HG03280 (cell line): ENCODE measurements around the gene CHST11.

Source experiments
- ATAC-seq: cut with Tn5 transposase; IDR thresholded peaks from one replicate; pipeline ENCODE4 v1.9.1; 2021; ENCODE audit warnings: mild to moderate bottlenecking, moderate library complexity; ENCODE audit not compliant: unreplicated experiment

CHST11 gene

DNA sequence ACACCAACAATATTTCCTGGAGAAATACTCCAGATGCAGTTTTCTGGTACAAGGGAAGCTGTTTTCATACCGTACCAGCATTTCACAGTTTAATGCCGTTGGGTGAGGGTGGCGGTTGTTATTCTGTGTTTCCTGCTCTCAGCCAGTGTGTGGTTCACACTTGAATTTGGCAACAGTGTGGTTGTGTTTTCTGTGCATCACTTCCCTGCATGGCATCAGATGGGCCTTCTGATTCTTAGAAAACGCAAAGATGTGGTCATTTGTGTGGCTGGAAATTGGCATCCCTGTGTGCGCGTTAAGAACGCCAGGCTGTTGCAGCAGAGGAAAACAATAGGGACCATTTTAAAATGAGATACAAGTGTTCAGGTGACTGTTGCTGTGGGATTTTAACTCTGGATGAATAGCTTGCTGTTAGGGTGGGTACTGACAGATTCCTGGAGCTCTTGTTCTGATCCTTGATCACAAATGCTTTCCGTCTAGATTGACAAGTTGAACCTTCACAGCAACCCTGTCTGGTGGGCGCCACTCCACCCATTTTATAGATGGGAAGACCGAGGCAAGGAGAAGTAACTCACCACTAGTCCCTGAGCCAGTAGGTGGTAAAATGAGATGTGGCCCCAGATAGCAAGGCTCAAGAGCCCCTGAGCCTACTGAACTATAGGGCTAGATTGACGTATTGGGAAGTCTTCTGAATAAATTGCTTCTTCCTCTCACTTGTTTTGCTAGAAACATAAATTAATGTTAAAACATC, 231.2 kb downstream of the CHST11 start:
- ATAC-seq, result no peak

DNA sequence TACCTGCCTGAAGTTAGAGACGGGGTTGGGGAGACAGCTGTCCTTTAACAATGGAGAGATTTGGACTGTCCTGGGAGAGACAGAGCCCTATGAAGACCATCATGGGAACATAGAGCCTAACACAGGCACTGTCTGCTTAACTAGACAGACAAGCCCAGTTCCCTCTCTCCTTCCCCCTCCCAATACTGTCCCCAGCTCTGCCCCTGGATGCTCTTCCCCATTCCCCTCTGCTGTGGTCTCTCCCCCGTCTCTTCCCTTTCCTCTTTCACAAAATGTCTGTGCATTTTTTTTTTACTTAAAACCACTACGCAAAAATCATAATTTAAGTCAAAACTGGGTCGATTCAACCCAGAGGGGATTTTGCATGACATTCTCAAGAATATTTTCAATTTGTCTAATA, 232.9 kb downstream of the CHST11 start:
- no peak for ATAC-seq

DNA sequence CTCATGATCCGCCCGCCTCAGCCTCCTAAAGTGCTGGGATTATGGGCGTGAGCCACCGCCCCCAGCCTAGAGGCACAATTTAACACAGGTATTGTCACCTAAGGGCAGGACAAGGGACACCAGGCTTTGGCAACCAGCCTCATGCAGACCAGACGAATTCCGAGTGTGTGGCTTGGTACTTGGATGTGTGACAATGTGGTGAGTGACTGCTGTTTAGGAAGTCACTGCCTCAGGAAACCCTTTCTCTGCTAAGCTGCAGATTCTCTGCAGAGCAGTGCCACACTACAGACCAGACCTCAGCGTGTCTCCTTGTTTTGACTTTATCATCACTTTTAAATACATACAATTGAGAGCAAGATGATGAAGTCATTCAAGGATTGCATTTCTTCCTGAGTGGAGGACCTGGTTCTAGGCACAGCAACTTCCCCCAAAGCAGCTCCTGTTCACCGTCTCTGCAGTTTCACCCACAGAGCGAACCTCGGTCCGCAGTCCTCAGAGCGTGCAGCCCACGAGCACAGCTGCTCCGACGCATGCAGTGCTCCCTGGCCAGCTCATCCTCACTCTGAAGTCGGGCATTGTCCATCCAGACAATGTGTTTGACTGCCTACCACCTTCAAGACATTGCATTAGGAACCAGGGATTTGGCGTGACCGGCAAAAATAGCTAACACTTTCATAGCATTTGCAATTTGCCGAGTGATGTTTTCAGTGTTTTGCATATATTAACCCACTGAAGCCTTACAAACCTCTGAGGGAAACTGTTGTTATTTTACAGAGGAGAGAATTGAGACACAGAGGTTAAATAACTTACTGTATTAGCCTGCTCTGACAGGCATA, 235.2 kb downstream of the CHST11 start:
- ATAC-seq, result no peak

DNA sequence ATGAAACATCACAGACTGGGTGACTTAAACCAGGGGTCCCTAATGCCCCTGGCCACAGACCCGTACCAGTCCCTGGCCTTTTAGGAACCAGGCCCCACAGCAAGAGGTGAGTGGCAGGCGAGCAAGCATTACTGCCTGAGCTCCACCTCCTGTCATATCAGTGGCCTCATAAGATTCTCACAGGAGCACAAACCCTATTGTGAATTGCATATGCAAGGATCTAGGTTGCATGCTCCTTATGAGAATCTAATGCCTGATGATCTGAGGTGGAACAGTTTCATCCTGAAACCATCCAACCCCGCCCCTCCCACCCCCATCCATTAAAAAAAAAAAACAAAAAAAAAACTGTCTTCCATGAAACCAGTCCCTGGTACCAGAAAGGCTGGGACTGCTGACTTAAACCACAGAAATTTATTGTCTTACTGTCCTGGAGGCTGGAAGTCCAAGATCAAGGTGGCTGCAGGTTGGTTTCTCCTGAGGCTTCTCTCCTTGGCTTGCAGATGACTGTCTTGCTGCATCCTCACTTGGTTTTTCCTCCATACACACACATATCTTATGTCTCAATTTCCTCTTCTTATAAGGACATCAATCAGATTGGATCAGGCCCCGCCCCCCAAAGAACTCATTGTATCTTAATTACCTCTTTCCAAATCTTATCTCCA, 235.9 kb downstream of the CHST11 start:
- no peak for ATAC-seq

DNA sequence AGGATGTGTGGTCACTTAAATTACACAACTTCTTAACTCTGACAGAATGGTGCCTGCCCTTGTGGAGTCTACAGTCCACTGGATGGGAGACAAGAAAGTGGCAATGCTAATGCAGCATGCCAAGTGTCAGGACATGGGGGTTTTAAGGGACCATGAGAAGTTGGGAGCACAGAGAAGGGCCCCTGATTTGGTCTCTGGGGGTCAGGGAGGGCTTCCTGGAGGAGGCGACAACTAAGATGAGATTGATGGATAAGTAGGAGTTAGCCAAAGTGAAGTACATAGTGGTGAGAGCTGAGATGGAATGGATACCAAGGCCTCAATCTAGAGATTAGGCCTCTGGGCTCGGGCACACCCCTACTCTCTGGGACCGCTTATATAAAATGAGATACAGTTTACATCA, 236.7 kb downstream of the CHST11 start:
- ATAC-seq, result no peak

DNA sequence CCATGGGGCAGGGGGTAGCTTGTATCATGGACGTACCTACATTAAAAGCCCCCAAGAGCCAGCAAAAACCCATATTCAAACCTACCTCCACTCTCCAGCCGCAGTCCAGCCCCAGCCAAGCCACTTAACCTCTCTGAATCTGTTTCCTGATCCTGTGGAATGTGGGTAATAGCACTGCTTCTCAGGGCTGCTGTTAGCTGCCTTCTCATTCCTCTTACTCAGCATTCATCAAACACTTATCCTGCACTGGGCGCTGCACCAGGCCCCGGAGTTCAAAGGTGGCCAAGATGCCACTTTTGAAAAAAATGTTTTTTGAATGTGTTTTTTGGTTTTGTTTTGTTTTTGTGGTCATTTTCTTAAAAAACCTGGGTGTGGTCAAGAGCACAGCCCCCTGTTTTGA, 237.4 kb downstream of the CHST11 start:
- no peak for ATAC-seq

DNA sequence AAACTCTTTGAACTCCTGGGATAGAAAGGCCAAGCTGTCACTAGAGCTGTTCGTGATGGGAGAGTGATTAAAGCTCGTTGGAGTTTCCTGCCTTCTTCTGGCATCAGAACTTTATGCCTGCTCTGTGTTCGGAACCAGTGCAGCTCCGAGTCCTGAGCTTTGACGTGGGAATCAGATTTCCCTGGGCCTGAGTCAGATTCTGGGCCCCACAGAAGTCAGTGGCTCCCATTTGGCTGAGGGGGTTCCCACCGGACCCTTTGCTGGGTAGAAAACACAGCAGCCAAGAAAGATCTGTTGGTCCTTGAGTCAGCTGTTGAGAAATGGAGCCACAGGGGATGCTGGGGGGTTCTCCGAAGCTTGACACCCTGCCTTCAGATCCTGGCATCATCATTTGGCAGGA, 238.0 kb downstream of the CHST11 start:
- no peak for ATAC-seq

DNA sequence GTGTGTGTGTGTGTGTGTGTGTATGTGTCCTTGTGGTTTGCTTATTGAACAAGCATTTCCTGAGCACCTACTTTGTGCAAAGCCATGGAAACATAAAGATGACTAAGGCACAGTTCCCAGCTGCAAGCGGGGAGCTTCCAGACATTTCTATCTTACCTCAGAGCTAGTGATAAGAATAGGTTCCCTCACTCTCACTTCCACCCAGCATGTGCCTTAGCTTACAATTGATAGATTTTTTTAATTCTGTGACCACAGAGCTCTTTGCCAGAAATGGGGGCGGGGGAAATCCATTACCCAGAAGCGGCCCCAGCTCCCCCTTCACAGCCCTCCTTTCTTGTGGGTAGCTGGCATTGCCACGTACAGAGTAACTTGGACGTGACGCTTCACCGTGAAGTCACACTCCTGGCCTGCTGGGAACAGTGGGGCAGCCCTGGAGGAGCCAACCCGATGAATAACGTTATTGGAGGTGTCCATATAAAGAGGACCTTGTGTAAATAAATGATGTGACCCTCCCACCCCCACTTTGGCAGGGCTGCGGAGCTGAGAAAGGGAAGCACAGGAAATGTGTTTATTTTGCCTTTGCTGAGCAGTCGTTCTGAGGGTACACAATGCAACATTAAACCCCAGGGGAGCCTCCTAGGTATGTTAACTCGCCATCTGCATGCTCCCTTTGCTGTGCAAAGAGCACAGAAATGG, 238.9 kb downstream of the CHST11 start:
- no peak for ATAC-seq

DNA sequence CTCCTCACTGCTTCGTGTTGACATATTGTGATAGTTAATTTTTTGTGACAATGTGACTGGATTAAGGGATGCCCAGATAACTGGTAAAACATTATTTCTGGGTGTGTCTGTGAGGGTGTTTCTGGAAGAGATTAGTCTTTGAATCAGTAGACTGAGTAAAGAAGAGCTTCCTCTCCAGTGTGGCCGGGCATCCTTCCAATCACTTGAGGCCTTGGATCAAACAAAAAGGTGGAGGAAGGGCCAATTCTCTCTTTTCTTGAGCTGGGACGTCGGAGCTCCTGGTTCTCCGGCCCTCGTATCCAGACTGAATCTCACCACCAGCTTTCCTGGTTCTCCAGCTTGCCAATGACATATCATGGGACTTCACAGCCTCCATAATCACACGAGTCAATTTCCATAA, 240.4 kb downstream of the CHST11 start:
- no peak for ATAC-seq

DNA sequence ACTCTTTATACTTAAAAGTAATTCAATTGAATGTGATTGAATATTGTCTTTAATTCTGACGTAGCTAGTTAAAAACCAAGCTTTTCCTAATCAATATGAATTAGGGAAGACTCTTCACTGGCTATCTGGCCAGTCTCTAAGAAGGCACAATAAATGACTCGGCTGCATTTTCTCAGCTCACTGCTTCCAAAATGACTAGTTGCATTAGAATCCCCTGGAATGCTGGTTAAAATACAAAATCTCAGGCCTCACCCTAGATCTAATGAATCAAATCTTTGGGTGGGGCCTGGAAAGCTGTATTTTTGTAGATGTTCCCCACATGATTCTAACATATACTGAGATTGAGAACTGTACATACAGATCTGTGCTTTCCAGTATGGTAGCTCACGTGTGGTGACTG, 242.1 kb downstream of the CHST11 start:
- no peak for ATAC-seq

DNA sequence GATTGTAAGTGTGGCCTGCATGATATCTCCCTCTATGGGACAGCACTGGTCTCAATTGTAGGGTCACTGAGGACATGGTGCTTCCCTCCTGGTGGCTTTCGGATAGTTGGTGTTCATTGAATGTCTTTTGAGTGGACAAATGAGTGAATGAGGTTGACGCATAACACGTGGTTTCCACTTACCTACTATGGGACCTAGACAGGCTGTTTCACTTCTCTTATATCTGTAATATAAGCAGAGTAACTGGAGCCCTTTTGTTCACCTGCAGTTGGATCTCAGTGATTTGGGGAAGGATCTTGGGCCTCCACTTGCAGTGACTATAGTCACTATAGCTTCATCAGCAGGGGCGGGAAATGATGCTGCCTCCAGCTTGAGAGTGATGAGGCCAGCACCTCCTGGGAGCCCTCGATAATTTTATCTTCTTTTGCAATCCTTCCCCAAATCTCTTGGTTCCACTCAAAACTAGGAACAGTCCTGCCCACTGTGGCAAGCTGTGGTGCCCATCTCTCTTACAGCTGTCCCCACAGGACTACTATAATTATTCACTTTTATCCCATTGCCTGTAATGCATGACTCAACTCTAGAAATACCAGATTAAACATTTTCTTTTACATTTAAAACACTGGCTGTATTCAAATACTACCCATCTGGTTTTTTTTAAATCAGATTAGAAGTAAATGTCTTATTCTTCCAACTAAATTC, 242.9 kb downstream of the CHST11 start:
- ATAC-seq, result no peak

DNA sequence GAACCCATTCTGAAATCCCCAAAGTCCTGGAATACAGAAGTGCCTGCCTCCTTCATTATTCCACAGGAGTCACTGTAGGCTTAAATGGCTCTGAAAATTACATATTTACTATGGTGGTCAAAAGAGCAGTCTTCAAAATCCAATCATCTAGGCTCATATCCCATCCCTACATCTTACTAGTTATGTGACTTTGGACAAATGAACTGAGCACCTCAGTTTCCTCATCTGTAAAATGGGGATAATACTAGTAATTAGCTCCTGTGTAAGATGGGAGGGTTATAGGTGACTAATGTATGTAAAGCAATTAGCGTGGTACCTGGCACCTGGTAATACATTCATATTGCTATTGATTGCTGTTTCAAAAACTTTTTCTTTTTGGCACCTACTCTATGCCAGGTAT, 243.6 kb downstream of the CHST11 start:
- no peak for ATAC-seq

DNA sequence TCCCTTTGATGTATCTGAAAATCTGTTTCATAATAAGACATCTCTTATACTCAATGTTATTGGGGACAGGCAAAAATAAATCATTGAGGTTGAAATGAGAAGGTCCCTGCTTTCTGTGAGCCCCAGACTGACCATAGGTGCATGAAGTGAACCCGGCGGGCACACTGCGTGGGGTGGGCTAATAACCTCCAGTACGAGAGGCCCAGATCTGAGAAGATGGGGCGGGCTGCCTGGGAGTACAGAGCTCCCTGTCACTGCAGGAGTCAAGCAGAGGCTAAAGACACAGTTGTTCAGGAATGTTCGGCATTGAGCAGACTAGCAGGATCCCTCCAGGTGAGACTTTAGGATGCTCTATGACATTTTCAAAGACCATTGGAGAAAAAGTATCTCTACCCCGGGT, 244.6 kb downstream of the CHST11 start:
- no peak for ATAC-seq

DNA sequence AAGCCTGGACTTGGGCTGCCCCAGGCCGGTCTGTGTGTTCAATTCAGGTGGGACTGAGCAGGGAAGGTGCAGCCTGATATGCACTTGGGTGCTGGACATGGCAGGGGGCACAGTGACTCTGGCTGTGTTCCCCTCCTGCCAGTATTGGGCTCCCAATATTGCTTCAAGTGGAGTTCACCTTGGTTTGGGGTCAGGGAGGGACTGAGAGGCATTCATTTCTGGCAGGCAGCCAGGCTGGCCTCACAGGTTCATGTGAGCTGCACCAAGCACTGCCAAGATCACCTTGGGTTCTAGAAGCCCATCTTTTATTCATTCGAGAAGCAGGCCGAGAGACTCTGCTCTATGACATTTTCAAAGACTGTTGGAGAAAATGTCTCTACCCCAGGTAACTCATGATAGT, 245.0 kb downstream of the CHST11 start:
- no peak for ATAC-seq

DNA sequence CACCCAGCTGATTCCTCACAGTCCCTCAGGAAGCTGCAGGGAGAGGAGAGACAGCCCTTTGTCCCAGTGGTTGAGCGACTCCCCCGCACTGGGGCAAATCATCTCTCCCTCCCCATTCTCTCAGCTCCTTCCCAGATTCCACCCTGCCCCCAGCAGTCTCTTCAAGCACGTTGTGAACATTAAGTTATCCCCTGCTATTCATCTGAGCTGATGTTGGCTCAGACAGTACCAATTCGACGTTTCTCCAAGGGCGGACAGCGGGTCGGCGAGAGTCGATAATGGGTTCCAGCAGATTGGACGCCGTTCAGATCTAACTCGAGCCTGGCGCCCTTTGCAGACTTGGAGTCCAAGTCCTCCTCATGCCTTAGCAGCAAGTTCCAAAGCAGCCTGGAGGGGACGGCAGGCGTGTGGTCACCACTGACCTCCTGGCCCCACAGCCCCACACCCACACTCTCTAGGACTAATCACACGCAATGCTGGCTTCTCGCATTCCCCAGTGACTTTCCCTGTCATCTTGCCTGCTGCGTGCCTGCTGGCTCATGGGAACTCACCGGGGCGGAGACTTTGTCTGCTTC, 245.9 kb downstream of the CHST11 start:
- ATAC-seq, result no peak

DNA sequence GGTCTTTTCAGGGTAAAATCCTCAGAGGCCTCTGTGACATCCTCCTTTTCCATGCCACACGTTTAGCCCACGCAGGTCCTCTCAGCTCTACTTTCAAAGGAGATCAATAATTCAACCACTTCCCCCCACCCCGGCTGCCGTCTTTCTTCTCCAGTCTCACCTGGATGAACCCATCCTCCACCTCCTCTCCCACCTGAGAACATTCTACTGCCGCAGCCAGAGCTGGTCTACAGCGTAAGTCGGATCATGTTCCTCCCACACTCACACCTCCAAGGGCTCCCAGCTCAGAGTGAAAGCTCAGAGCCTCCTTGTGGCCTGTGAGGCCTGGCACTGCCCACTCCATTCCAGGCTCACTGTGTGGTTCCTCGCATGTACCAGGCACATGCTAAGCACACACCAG, 246.6 kb downstream of the CHST11 start:
- ATAC-seq, result no peak

DNA sequence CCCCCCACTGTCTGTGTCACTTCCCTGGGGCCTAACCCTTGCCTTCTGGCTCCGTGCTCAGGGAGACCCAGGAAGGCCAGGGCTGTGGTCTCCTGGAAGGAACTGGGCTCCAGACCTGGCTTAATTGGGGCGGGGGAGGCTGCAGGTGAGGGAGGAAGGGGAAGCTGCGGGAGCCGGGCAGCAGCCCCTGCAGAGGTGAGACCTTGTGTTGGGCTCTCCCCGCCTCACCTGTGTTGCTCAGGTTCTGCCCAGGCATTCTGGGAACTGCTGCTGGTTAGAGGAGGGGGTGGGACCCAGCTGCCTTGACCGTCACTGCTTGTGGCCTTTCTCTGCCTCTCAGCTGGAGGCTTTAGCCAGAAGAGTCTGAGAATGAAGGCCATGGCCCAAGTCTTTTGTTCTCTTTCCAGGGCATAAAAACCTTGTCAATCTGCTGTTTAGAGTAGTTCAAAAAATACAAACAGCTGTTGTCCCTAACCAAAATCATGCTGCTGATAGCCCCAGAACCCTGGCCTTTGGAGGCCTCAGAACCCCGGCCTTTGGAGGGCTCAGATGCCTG, 247.6 kb downstream of the CHST11 start:
- ATAC-seq, result no peak

DNA sequence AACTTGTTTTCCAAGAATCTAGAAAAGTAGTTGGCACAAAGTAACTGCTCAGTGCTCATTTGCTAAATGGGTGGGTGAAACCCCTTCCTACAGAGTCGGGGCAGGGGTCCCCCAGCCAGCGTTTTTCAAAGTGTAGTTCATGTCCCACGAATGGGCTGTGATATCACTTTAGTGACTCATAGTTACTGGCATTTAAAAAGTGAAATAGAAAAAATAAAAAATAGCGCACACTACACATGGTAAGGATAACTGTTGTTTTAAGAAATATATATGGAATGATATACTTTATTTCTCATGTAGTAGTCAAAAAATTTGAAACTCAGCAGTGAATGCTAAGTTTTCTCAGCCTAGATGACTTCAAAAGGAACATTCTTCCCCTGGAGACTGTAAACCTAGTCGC, 250.4 kb downstream of the CHST11 start:
- ATAC-seq, result no peak

DNA sequence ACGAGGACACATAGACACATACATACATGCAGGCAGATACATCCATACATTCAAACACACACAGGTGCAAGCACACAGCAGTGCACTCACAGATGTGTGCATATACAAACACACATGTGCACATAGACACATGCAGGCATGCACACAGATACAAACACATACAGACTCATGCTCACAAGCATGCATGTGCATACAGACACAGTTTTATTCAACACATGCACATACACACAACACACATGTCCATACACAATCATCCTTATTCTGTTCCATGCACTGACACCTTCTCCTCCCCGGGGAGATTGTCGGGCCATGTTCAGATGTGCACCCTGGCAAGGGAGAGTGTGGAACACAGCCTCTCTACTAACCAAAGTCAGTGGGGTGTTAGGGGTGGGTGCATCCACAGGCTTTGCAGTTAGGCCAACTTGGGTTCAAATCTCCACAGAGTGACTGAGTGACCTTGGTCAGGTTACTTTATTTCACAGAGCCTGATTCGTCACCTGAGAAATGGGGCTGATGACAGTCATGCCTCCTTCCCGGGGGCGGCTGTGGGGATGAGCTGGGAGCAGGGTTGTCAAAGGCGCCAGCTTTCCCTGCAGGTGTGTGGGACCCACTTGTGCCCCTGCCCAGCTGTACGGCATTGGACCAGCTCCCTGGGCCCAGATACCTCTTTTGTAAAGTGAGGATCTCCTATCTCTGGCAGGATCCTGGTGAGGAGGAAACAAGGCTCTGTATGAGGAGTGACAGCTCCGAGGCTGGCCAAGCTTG, 251.2 kb downstream of the CHST11 start:
- ATAC-seq, result no peak
